Aorta (tissue), 5 donors: ENCODE results near the gene GLB1L2. TPM values are rescaled to one million over a fixed set of nuclear protein-coding genes. Genes with fewer than 3 reads are reported as not detected.

Source experiments
- ATAC-seq: fragments of 200-7000 bp; cut with Tn5 transposase; one replicate; pipeline ENCODE4 v1.9.1; 2022; ENCODE audit warnings: moderate library complexity; ENCODE audit not compliant: low FRiP score
- DNase-seq, 2 donors: peaks; one replicate each; pipeline ENCODE4 v3.0.0-alpha.2; 2020
- H3K27ac ChIP-seq, 2 donors: one replicate each; pipeline ENCODE4 v1.5.1; 2013; ENCODE audit warnings: low read length in 2 of 2, mild to moderate bottlenecking in 2 of 2, moderate library complexity in 2 of 2, control low read depth in 1 of 2, inconsistent platforms in 1 of 2, low read depth in 1 of 2
- H3K27me3 ChIP-seq, 2 donors: one replicate each; pipeline ENCODE4 v1.6.1; 2013; ENCODE audit warnings: control low read depth in 1 of 2, low read length in 1 of 2, mild to moderate bottlenecking in 1 of 2, moderate library complexity in 1 of 2; ENCODE audit not compliant: insufficient read depth in 2 of 2, control insufficient read depth in 1 of 2
- H3K36me3 ChIP-seq, 2 donors: one replicate each; pipeline ENCODE4 v1.6.1; 2013; ENCODE audit warnings: control low read depth in 1 of 2, low read length in 1 of 2, mild to moderate bottlenecking in 1 of 2; ENCODE audit not compliant: insufficient read depth in 2 of 2, control insufficient read depth in 1 of 2
- H3K4me1 ChIP-seq, 2 donors: one replicate each; pipeline ENCODE4 v1.6.1; 2013; ENCODE audit warnings: low read length in 2 of 2, control low read depth in 1 of 2, mild to moderate bottlenecking in 1 of 2, moderate library complexity in 1 of 2; ENCODE audit not compliant: insufficient read depth in 2 of 2, control insufficient read depth in 1 of 2
- H3K4me3 ChIP-seq, 2 donors: one replicate each; pipeline ENCODE4 v1.5.1; 2013; ENCODE audit warnings: low read length in 2 of 2, control low read depth in 1 of 2, mild to moderate bottlenecking in 1 of 2
- H3K9me3 ChIP-seq: one replicate; pipeline ENCODE4 v1.6.1; 2013; ENCODE audit warnings: mild to moderate bottlenecking, low read length; ENCODE audit not compliant: control insufficient read depth
- WGBS, 2 donors: extraction: QIAGEN DNeasy Blood & Tissue Kit; methylation state at CpG; one replicate each; pipeline ENCODE4 v1.1.7; 2013; 5-methylcytosine and 5-hydroxymethylcytosine counted together
- intact Hi-C, 2 donors: fragments of 100-400 bp; cut with DNase I; formaldehyde crosslinking; loops; one replicate each; pipeline versions ENCODE4 v1.14.2 to v1.15.0; 2022
- polyA plus RNA-seq, 2 donors: library from polyadenylated mRNA; stranded (reverse); fragments of 200-250 nt; gene quantifications; one replicate each; pipeline ENCODE4 v1.2.3, GENCODE V29; 2013
- total RNA-seq, 2 donors: library from RNA; stranded (reverse); fragmentation: NEBNext Ultra II Directional; extraction: Animal tissue kit (Norgen Biotek cat#: 25700); gene quantifications; one replicate each; pipeline ENCODE4 v1.2.1, GENCODE V29; 2021
- donor health status: healthy with polysubstance abuse.
- donor health status: Bipolar disorder and iron deficiency.
- donor health status: DM: no; HTN: no; CAD: no.
- donor health status: DM: no; HTN: no; CAD: no.
- donor health status: DM: yes; HTN: yes; CAD: no.

Gene GLB1L2
- total and polyA plus RNA-seq, 4 donors: 0.94 to 2.2 (median 1.5) TPM; not detected in 1

GRCh38 chr11:134380785-134381184 lies 49.0 kb downstream of the GLB1L2 start:
- 80 to 84% methylated on average over 4 of the region's 4 CpGs for WGBS, 2 donors
- no peaks in the 10 kb centered on the region for H3K36me3 ChIP-seq
- no peak overlapping the region for H3K27ac ChIP-seq
- no peak overlapping the region for H3K4me3 ChIP-seq
- H3K27me3 ChIP-seq: no peaks in the 10 kb centered on the region
- ATAC-seq (no peak), DNase-seq (no peak)
- no peaks in the 10 kb centered on the region for H3K4me1 ChIP-seq
- intact Hi-C loops: no loop called here
- H3K9me3 ChIP-seq: no peaks in the 10 kb centered on the region

GRCh38 chr11:134382257-134382656 lies 50.5 kb downstream of the GLB1L2 start:
- no peaks in the 10 kb centered on the region for H3K9me3 ChIP-seq
- H3K27me3 ChIP-seq: no peaks in the 10 kb centered on the region
- H3K4me1 ChIP-seq: no peaks in the 10 kb centered on the region
- no peak for ATAC-seq
- no peak overlapping the region for H3K27ac ChIP-seq
- intact Hi-C loops: no loop called here
- no peak overlapping the region for H3K4me3 ChIP-seq
- no peak for DNase-seq
- no peaks in the 10 kb centered on the region for H3K36me3 ChIP-seq
- 92 to 95% methylated on average over 8 of the region's 8 CpGs for WGBS, 2 donors

- no peak for ATAC-seq
- H3K36me3 ChIP-seq: no peaks in the 10 kb centered on the region
- no peak overlapping the region for H3K27ac ChIP-seq
- no peak for DNase-seq
- H3K4me1 ChIP-seq: no peaks in the 10 kb centered on the region
- H3K9me3 ChIP-seq: no peaks in the 10 kb centered on the region
- 96 to 97% methylated on average over 24 of the region's 24 CpGs for WGBS, 2 donors
- intact Hi-C loops: no loop called here
- H3K4me3 ChIP-seq: no peak overlapping the region
- no peaks in the 10 kb centered on the region for H3K27me3 ChIP-seq
These were observed 51.0 kb downstream of the GLB1L2 start for GRCh38 chr11:134382830-134383229.

GRCh38 chr11:134383576-134384221 lies 51.9 kb downstream of the GLB1L2 start:
- Histone ChIP-seq H3K27ac (no peak overlapping the region), H3K4me1 (no peaks in the 10 kb centered on the region), H3K36me3 (no peaks in the 10 kb centered on the region), H3K27me3 (no peaks in the 10 kb centered on the region), H3K4me3 (no peak overlapping the region), H3K9me3 (no peaks in the 10 kb centered on the region)
- intact Hi-C loops: no loop called here
- DNase-seq (no peak), ATAC-seq (no peak)
- 92% methylated on average over 74 to 78 of the region's 78 CpGs for WGBS, 2 donors

- 89 to 92% methylated on average over 14 of the region's 14 CpGs for WGBS, 2 donors
- H3K4me1 ChIP-seq: no peaks in the 10 kb centered on the region
- no peak for DNase-seq
- intact Hi-C loops: no loop called here
- H3K27ac ChIP-seq: no peak overlapping the region
- H3K36me3 ChIP-seq: no peaks in the 10 kb centered on the region
- ATAC-seq: no peak
- H3K27me3 ChIP-seq: no peaks in the 10 kb centered on the region
- no peak overlapping the region for H3K4me3 ChIP-seq
- no peaks in the 10 kb centered on the region for H3K9me3 ChIP-seq
These were observed 52.6 kb downstream of the GLB1L2 start for GRCh38 chr11:134384406-134384805.

- H3K27ac ChIP-seq: no peak overlapping the region
- ATAC-seq: no peak
- DNase-seq: no peak
- no peaks in the 10 kb centered on the region for H3K9me3 ChIP-seq
- intact Hi-C loops: no loop called here
- 83 to 89% methylated on average over 15 of the region's 15 CpGs for WGBS, 2 donors
- H3K27me3 ChIP-seq: no peaks in the 10 kb centered on the region
- no peaks in the 10 kb centered on the region for H3K36me3 ChIP-seq
- no peaks in the 10 kb centered on the region for H3K4me1 ChIP-seq
- H3K4me3 ChIP-seq: no peak overlapping the region
These were observed 53.4 kb downstream of the GLB1L2 start for GRCh38 chr11:134385171-134385570.

- Histone ChIP-seq H3K9me3 (no peaks in the 10 kb centered on the region), H3K36me3 (no peaks in the 10 kb centered on the region), H3K27me3 (no peaks in the 10 kb centered on the region), H3K4me1 (no peaks in the 10 kb centered on the region), H3K27ac (no peak overlapping the region), H3K4me3 (no peak overlapping the region)
- WGBS, 2 donors: 7 to 11% methylated on average over 20 of the region's 20 CpGs
- no peak for DNase-seq
- ATAC-seq: no peak
- intact Hi-C loops: no loop called here
These were observed 54.2 kb downstream of the GLB1L2 start for GRCh38 chr11:134385774-134386565.

- Histone ChIP-seq H3K27me3 (no peaks in the 10 kb centered on the region), H3K9me3 (no peaks in the 10 kb centered on the region), H3K27ac (no peak overlapping the region), H3K4me1 (no peaks in the 10 kb centered on the region), H3K4me3 (no peak overlapping the region), H3K36me3 (no peaks in the 10 kb centered on the region)
- intact Hi-C loops: no loop called here
- no peak for ATAC-seq
- no peak for DNase-seq
- 86 to 96% methylated on average over 6 of the region's 6 CpGs for WGBS, 2 donors
These were observed 55.2 kb downstream of the GLB1L2 start for GRCh38 chr11:134386945-134387344.

GRCh38 chr11:134387501-134387900 lies 55.7 kb downstream of the GLB1L2 start:
- Histone ChIP-seq H3K36me3 (no peaks in the 10 kb centered on the region), H3K27me3 (no peaks in the 10 kb centered on the region), H3K4me3 (no peak overlapping the region), H3K9me3 (no peaks in the 10 kb centered on the region), H3K4me1 (no peaks in the 10 kb centered on the region), H3K27ac (no peak overlapping the region)
- 96 to 97% methylated on average over 21 of the region's 21 CpGs for WGBS, 2 donors
- DNase-seq: no peak
- ATAC-seq: no peak
- intact Hi-C loops: no loop called here
